PC-3 (cell line): ENCODE data around the gene PHAF1. TPM values are rescaled to one million over a fixed set of nuclear protein-coding genes. Genes with fewer than 3 reads are reported as not detected.

ENCODE experiments used
- ATAC-seq: fragments of 200-7000 bp; cut with Tn5 transposase; 2 replicates; pipeline ENCODE4 v1.9.1; 2020; ENCODE audit warnings: mild to moderate bottlenecking, moderate library complexity
- BruUV-seq: library from RNA; stranded (reverse); fragments of 400-500 nt; replicated peaks from 2 replicates; lab custom pipeline; 2021; lab: Mats Ljungman, UMichigan
- CTCF ChIA-PET: fragments of 300-600 bp; sonication (Branson Sonifier 250); formaldehyde crosslinking; loops from one replicate; lab custom pipeline; 2022; ENCODE audit warnings: antibody characterized with exemption; lab: Charles Lee
- POLR2A ChIA-PET: fragments of 300-600 bp; sonication (Branson Sonifier 250); formaldehyde crosslinking; loops from one replicate; lab custom pipeline; 2022; ENCODE audit warnings: antibody characterized with exemption; ENCODE audit not compliant: unreplicated experiment; lab: Charles Lee
- DNase-seq: peaks from one replicate; pipeline ENCODE4 v3.0.0-alpha.2; 2015
- H2AFZ ChIP-seq: fragments of 300-600 bp; sonication (generic); 2 replicates; pipeline ENCODE4 v1.6.0; 2016; ENCODE audit warnings: antibody characterized with exemption, low read length
- H3F3A ChIP-seq: fragments of 300-600 bp; sonication (generic); one replicate; pipeline ENCODE4 v1.6.0; 2017; ENCODE audit warnings: antibody characterized with exemption, low read length, control low read depth, mild to moderate bottlenecking; ENCODE audit not compliant: unreplicated experiment
- H3K27ac ChIP-seq: fragments of 300-600 bp; sonication (generic); 2 replicates; pipeline ENCODE4 v1.5.1; 2016; ENCODE audit warnings: mild to moderate bottlenecking, low read length
- H3K27me3 ChIP-seq: fragments of 300-600 bp; sonication (generic); 2 replicates; pipeline ENCODE4 v1.6.1; 2016; ENCODE audit warnings: low read length, mixed read lengths
- H3K36me3 ChIP-seq: fragments of 300-600 bp; sonication (generic); 2 replicates; pipeline ENCODE4 v1.6.1; 2016; ENCODE audit warnings: low read depth, mixed run types, low read length, mixed read lengths
- H3K4me1 ChIP-seq: fragments of 300-600 bp; sonication (generic); 2 replicates; pipeline ENCODE4 v1.5.1; 2016; ENCODE audit warnings: low read length; ENCODE audit not compliant: insufficient read depth
- H3K4me2 ChIP-seq: fragments of 300-600 bp; sonication (generic); 2 replicates; pipeline ENCODE4 v1.6.0; 2016; ENCODE audit warnings: low read length
- H3K4me3 ChIP-seq: fragments of 300-600 bp; sonication (generic); 2 replicates; pipeline ENCODE4 v1.5.1; 2016; ENCODE audit warnings: mild to moderate bottlenecking, low read length, mixed read lengths
- H3K79me2 ChIP-seq: fragments of 300-600 bp; sonication (generic); 2 replicates; pipeline ENCODE4 v1.6.1; 2017; ENCODE audit warnings: low read length, mixed read lengths
- H3K9ac ChIP-seq: fragments of 300-600 bp; sonication (generic); 2 replicates; pipeline ENCODE4 v1.6.0; 2016; ENCODE audit warnings: mild to moderate bottlenecking, low read length
- H3K9me2 ChIP-seq: fragments of 300-600 bp; sonication (generic); replicated peaks from 2 replicates; pipeline ENCODE4 v1.6.1; 2016; ENCODE audit warnings: mixed run types, low read length, mixed read lengths
- H3K9me3 ChIP-seq: fragments of 300-600 bp; sonication (generic); 2 replicates; pipeline ENCODE4 v1.6.1; 2016; ENCODE audit warnings: low read length, mixed read lengths
- H4K20me1 ChIP-seq: fragments of 300-600 bp; sonication (generic); 2 replicates; pipeline ENCODE4 v1.6.1; 2016; ENCODE audit warnings: low read length, mixed read lengths
- CTCF ChIP-seq: fragments of 300-600 bp; sonication (generic); conservative IDR thresholded peaks from 2 replicates; pipeline ENCODE4 v1.5.1; 2017; ENCODE audit warnings: antibody characterized with exemption, low read depth, mild to moderate bottlenecking, low read length
- EZH2 ChIP-seq: fragments of 300-600 bp; sonication (generic); IDR thresholded peaks from one replicate; pipeline ENCODE4 v1.6.1; 2017; ENCODE audit warnings: antibody characterized with exemption, mild to moderate bottlenecking, low read length; ENCODE audit not compliant: unreplicated experiment
- EZH2phosphoT487 ChIP-seq: fragments of 300-600 bp; sonication (generic); IDR thresholded peaks from 2 replicates; pipeline ENCODE4 v1.6.1; 2018; ENCODE audit warnings: mild to moderate bottlenecking, antibody characterized with exemption, low read length, borderline replicate concordance
- intact Hi-C: fragments of 100-400 bp; cut with micrococcal nuclease; formaldehyde crosslinking; loops from 2 replicates; pipeline ENCODE4 v1.9.0; 2023
- total RNA-seq: library from RNA; depleted of rRNA; stranded (reverse); fragments of >200 nt; gene quantifications from 2 replicates; pipeline ENCODE4 v1.2.3, GENCODE V29; 2014

Gene PHAF1
- total RNA-seq, 1 experiment from 2014 or later = 18.8 TPM

DNA sequence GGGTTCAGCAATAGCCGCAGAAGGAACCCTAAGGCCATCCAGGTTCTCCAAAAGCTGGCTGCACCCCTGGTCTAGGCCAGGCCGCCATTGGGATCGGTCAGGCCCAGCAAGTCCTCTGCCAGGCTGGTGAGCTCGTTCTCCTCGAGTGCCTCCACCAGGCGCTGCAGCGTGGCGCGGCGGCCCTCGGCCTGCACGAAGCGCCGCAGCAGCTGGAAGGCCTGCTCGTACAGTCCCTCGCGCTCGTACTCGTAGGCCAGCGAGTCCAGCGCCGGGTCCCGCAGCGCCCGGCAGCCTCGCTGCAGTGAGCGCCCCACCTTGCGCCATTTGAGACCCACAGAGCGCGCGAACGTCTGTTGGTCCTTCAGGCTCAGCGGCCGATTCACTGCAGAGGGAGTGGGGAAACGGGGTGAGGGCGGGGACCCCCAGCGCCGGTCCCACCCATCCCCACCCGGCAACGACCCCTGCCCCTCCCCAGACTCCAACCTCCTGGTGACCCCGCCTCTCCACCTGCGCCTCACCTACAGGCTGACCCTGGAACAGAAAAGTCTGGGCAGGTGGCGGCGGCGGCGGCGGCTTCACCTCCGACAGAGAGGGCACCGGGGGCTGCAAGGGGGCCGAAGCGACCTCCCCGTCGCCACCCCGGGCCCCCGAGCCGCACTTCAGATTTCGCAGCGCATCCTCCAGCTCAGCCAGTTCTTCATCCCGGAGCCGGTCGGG lies 45.0 kb downstream of the PHAF1 start:
- no peak for DNase-seq
- intact Hi-C loops = loop anchor here (5.0 kb wide), 1 partner anchor 202 kb away; no protein-coding TSS in a partner anchor
- no peaks in the 10 kb centered on the region for H3K36me3 ChIP-seq
- ChIA-PET CTCF (interaction anchor here (0.7 to 1.1 kb wide), 3 partner anchors 16 to 137 kb away, joined by 3 to 10 read pairs (median 10); partner anchors contain the start of gene NOL3), POLR2A (no interaction called here)
- H3K4me3 ChIP-seq = peak overlapping the region; percentile 43; the same call in 1 of the 2 replicates
- no peaks in the 10 kb centered on the region for H3K9me2 ChIP-seq
- no peak for ATAC-seq
- H3K4me1 ChIP-seq = peaks cover 13% of the 10 kb centered on the region
- H3K9ac ChIP-seq = no peak overlapping the region
- H2AFZ ChIP-seq = no peak overlapping the region
- no peaks in the 10 kb centered on the region for H3K9me3 ChIP-seq
- H4K20me1 ChIP-seq = no peaks in the 10 kb centered on the region
- TF ChIP-seq EZH2 (no peak), CTCF (no peak), EZH2phosphoT487 (no peak)
- no peaks in the 10 kb centered on the region for H3K79me2 ChIP-seq
- BruUV-seq = no TSS peak
- no peaks in the 10 kb centered on the region for H3F3A ChIP-seq
- H3K27me3 ChIP-seq = no peaks in the 10 kb centered on the region
- peak overlapping the region; percentile 70 for H3K4me2 ChIP-seq
- H3K27ac ChIP-seq = no peak overlapping the region

DNA sequence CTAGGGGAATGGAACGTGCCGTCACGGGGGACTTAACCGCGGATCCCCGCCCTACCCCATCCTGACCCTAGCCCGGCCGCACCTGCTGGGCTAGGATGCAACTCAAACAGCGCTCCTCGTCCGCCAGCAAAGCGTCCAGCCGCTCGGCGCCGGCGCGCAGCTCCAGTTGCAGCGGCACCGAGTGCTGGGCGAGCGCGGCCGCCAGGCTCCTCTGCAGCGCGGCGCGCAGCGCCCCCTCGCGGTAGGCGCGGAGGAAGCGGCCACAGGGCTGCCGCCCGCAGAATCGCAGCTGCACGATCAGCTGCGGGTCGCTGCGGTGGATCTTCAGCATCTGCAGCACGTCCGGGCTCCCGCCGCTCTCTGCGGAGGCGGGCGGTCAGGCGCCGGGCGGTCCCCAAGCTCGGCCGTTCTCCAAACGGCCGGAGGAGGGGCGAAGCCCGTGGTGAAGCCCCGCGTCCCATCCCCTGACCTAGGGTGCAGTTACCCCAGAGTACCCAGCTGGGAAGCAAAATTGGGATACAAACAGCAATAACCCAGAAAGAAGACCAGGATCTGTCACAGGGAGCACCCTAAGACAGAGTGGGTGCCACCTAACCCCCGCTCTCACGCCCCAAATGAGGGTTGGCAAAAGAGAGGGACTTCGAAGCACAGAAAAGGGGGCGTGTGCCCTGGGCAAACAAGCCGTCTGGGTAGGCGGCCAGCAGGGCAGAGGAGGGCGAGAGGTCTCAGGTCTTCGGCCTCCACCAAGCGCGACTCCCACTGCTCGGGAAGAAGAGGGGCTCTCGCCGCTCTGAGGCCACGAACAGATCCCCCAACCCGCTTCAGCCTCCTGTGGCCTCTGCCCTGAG lies 45.8 kb downstream of the PHAF1 start:
- peaks cover 13% of the 10 kb centered on the region for H3K4me1 ChIP-seq
- no peak overlapping the region for H3K27ac ChIP-seq
- ChIA-PET POLR2A (no interaction called here), CTCF (interaction anchor here (0.6 to 1.1 kb wide), 5 partner anchors 15 to 197 kb away, joined by 3 to 10 read pairs (median 4); partner anchors contain the start of gene NOL3)
- no peak overlapping the region for H3K9ac ChIP-seq
- no peaks in the 10 kb centered on the region for H4K20me1 ChIP-seq
- TF ChIP-seq EZH2 (no peak), EZH2phosphoT487 (no peak), CTCF (peak; percentile 81)
- H3K27me3 ChIP-seq = no peaks in the 10 kb centered on the region
- H3K4me2 ChIP-seq = peak overlapping the region; percentile 70
- no peaks in the 10 kb centered on the region for H3K79me2 ChIP-seq
- no peaks in the 10 kb centered on the region for H3F3A ChIP-seq
- DNase-seq (peak; percentile 71), ATAC-seq (peak; percentile 52)
- no peak overlapping the region for H2AFZ ChIP-seq
- peak overlapping the region; percentile 43; the same call in 1 of the 2 replicates for H3K4me3 ChIP-seq
- H3K36me3 ChIP-seq = no peaks in the 10 kb centered on the region
- intact Hi-C loops = loop anchor here (5.0 kb wide), 1 partner anchor 203 kb away; no protein-coding TSS in a partner anchor
- H3K9me3 ChIP-seq = no peaks in the 10 kb centered on the region
- no peaks in the 10 kb centered on the region for H3K9me2 ChIP-seq
- no TSS peak for BruUV-seq
